ENCODE data around the gene SEZ6. TPM values are rescaled to one million over a fixed set of nuclear protein-coding genes. Genes with fewer than 3 reads are reported as not detected.

Gene SEZ6
- total and polyA plus RNA-seq, 3 experiments from 2014 or later = 1.6 TPM; not detected in 2

- H3K36me3 Mint-ChIP-seq = peaks cover 0 to 4% (median 0%) of the 10 kb centered on the region in 3 donors
- Histone ChIP-seq H3K9me3 (ENCODE audit: low read length) (no peaks in the 10 kb centered on the region), H3K36me3 (ENCODE audit: insufficient read depth, low read length) (no peaks in the 10 kb centered on the region), H3K27ac (ENCODE audit: low read depth, low read length) (no peak overlapping the region), H3K4me1 (ENCODE audit: insufficient read depth, low read length) (no peaks in the 10 kb centered on the region), H3K4me3 (ENCODE audit: low read length) (no peak overlapping the region), H3K27me3 (ENCODE audit: insufficient read depth, low read length, poor library complexity, severe bottlenecking) (no peaks in the 10 kb centered on the region)
- H3K27me3 Mint-ChIP-seq = peaks cover 15 to 41% of the 10 kb centered on the region in 2 donors
- no peaks in the 10 kb centered on the region for H3K9me3 Mint-ChIP-seq
- H3K4me1 Mint-ChIP-seq = peaks cover 0 to 6% (median 3%) of the 10 kb centered on the region in 3 donors
- no peak overlapping the region for H3K4me3 Mint-ChIP-seq
- DNase-seq = no peak
- H3K27ac Mint-ChIP-seq = no peak overlapping the region
- ChIA-PET CTCF (no interaction called here), POLR2A (no interaction called here)
Measured at GRCh38 chr17:29045734-29046472, 40.1 kb upstream of the SEZ6 start.

- no peak for DNase-seq
- ChIA-PET CTCF (no interaction called here), POLR2A (no interaction called here)
- H3K27me3 ChIP-seq (ENCODE audit: insufficient read depth, low read length, poor library complexity, severe bottlenecking) = no peaks in the 10 kb centered on the region
- H3K36me3 ChIP-seq (ENCODE audit: insufficient read depth, low read length) = no peaks in the 10 kb centered on the region
- Mint-ChIP-seq H3K27ac (no peak overlapping the region), H3K9me3 (no peaks in the 10 kb centered on the region), H3K27me3 (peaks cover 19 to 39% of the 10 kb centered on the region in 2 donors), H3K36me3 (peaks cover 0 to 4% (median 0%) of the 10 kb centered on the region in 3 donors), H3K4me3 (no peak overlapping the region), H3K4me1 (peaks cover 0 to 6% (median 3%) of the 10 kb centered on the region in 3 donors)
- H3K4me1 ChIP-seq (ENCODE audit: insufficient read depth, low read length) = no peaks in the 10 kb centered on the region
- H3K9me3 ChIP-seq (ENCODE audit: low read length) = no peaks in the 10 kb centered on the region
- H3K4me3 ChIP-seq (ENCODE audit: low read length) = no peak overlapping the region
- H3K27ac ChIP-seq (ENCODE audit: low read depth, low read length) = no peak overlapping the region
Measured at GRCh38 chr17:29045026-29045425, 39.2 kb upstream of the SEZ6 start.

- no peaks in the 10 kb centered on the region for H3K36me3 ChIP-seq (ENCODE audit: insufficient read depth, low read length)
- POLR2A ChIA-PET = no interaction called here
Measured at GRCh38 chr17:29043539-29044145, 37.8 kb upstream of the SEZ6 start.

GRCh38 chr17:29042679-29043538 lies 37.1 kb upstream of the SEZ6 start, which contains the start of gene PIPOX:
TSS of gene PIPOX (plus strand) at chr17:29043141. CDS start at chr17:29043226, 85 bp downstream.
- H3K27ac ChIP-seq (ENCODE audit: low read depth, low read length) = no peak within 1 kb of the TSS
- Mint-ChIP-seq H3K27me3 (peaks cover 11 to 26% of the 10 kb centered on the region in 2 donors), H3K36me3 (no peaks in the 10 kb centered on the region), H3K4me1 (peaks cover 0 to 6% (median 3%) of the 10 kb centered on the region in 3 donors), H3K27ac (peak within 1 kb of the TSS in 1 of 8 donors; percentile 44), H3K9me3 (no peaks in the 10 kb centered on the region), H3K4me3 (no peak within 1 kb of the TSS)
- POLR2A ChIA-PET = no interaction called here
- no peaks in the 10 kb centered on the region for H3K27me3 ChIP-seq (ENCODE audit: insufficient read depth, low read length, poor library complexity, severe bottlenecking)
- H3K4me1 ChIP-seq (ENCODE audit: insufficient read depth, low read length) = no peaks in the 10 kb centered on the region
- H3K36me3 ChIP-seq (ENCODE audit: insufficient read depth, low read length) = no peaks in the 10 kb centered on the region
- no peak for DNase-seq
- no peak within 1 kb of the TSS for H3K4me3 ChIP-seq (ENCODE audit: low read length)
- CTCF ChIA-PET = no interaction called here
- H3K9me3 ChIP-seq (ENCODE audit: low read length) = no peaks in the 10 kb centered on the region

More at GRCh38 chr17:29043539-29044145, 37.8 kb upstream of the SEZ6 start:
- Histone ChIP-seq H3K4me3 (ENCODE audit: low read length) (no peak overlapping the region), H3K9me3 (ENCODE audit: low read length) (no peaks in the 10 kb centered on the region), H3K27me3 (ENCODE audit: insufficient read depth, low read length, poor library complexity, severe bottlenecking) (no peaks in the 10 kb centered on the region), H3K4me1 (ENCODE audit: insufficient read depth, low read length) (no peaks in the 10 kb centered on the region), H3K27ac (ENCODE audit: low read depth, low read length) (no peak overlapping the region)
- no peaks in the 10 kb centered on the region for H3K9me3 Mint-ChIP-seq
- no peaks in the 10 kb centered on the region for H3K36me3 Mint-ChIP-seq
- peaks cover 13 to 26% of the 10 kb centered on the region in 2 donors for H3K27me3 Mint-ChIP-seq
- H3K4me1 Mint-ChIP-seq = peaks cover 0 to 6% (median 3%) of the 10 kb centered on the region in 3 donors
- CTCF ChIA-PET = no interaction called here
- no peak overlapping the region for H3K4me3 Mint-ChIP-seq
- peak overlapping the region in 1 of 8 donors; percentile 44 for H3K27ac Mint-ChIP-seq
- DNase-seq = no peak

- peaks cover 0 to 6% (median 3%) of the 10 kb centered on the region in 3 donors for H3K4me1 Mint-ChIP-seq
- no peak overlapping the region for H3K27ac Mint-ChIP-seq
- ChIA-PET POLR2A (no interaction called here), CTCF (no interaction called here)
- no peaks in the 10 kb centered on the region for H3K4me1 ChIP-seq (ENCODE audit: insufficient read depth, low read length)
- H3K9me3 Mint-ChIP-seq = no peaks in the 10 kb centered on the region
- DNase-seq = no peak
- H3K36me3 Mint-ChIP-seq = no peaks in the 10 kb centered on the region
- H3K27me3 ChIP-seq (ENCODE audit: insufficient read depth, low read length, poor library complexity, severe bottlenecking) = no peaks in the 10 kb centered on the region
- no peak overlapping the region for H3K4me3 ChIP-seq (ENCODE audit: low read length)
- H3K27ac ChIP-seq (ENCODE audit: low read depth, low read length) = no peak overlapping the region
- no peak overlapping the region for H3K4me3 Mint-ChIP-seq
- no peaks in the 10 kb centered on the region for H3K36me3 ChIP-seq (ENCODE audit: insufficient read depth, low read length)
- H3K27me3 Mint-ChIP-seq = peaks cover 11 to 20% of the 10 kb centered on the region in 2 donors
- no peaks in the 10 kb centered on the region for H3K9me3 ChIP-seq (ENCODE audit: low read length)
Measured at GRCh38 chr17:29042026-29042678, 36.3 kb upstream of the SEZ6 start.

- no peaks in the 10 kb centered on the region for H3K27me3 ChIP-seq (ENCODE audit: insufficient read depth, low read length, poor library complexity, severe bottlenecking)
- Mint-ChIP-seq H3K27me3 (peaks cover 10 to 18% of the 10 kb centered on the region in 2 donors), H3K9me3 (no peaks in the 10 kb centered on the region), H3K4me3 (no peak overlapping the region), H3K36me3 (no peaks in the 10 kb centered on the region), H3K4me1 (peaks cover 0 to 6% (median 3%) of the 10 kb centered on the region in 3 donors), H3K27ac (no peak overlapping the region)
- POLR2A ChIA-PET = no interaction called here
- no peaks in the 10 kb centered on the region for H3K4me1 ChIP-seq (ENCODE audit: insufficient read depth, low read length)
- no peaks in the 10 kb centered on the region for H3K36me3 ChIP-seq (ENCODE audit: insufficient read depth, low read length)
- CTCF ChIA-PET = no interaction called here
- H3K27ac ChIP-seq (ENCODE audit: low read depth, low read length) = no peak overlapping the region
- DNase-seq = no peak
- no peaks in the 10 kb centered on the region for H3K9me3 ChIP-seq (ENCODE audit: low read length)
- no peak overlapping the region for H3K4me3 ChIP-seq (ENCODE audit: low read length)
Measured at GRCh38 chr17:29041571-29041970, 35.7 kb upstream of the SEZ6 start.

- Histone ChIP-seq H3K9me3 (ENCODE audit: low read length) (no peaks in the 10 kb centered on the region), H3K4me3 (ENCODE audit: low read length) (no peak overlapping the region), H3K27me3 (ENCODE audit: insufficient read depth, low read length, poor library complexity, severe bottlenecking) (no peaks in the 10 kb centered on the region), H3K36me3 (ENCODE audit: insufficient read depth, low read length) (no peaks in the 10 kb centered on the region), H3K27ac (ENCODE audit: low read depth, low read length) (no peak overlapping the region), H3K4me1 (ENCODE audit: insufficient read depth, low read length) (no peaks in the 10 kb centered on the region)
- H3K27me3 Mint-ChIP-seq = peaks cover 10 to 17% of the 10 kb centered on the region in 2 donors
- POLR2A ChIA-PET = interaction anchor here (0.6 kb wide), 1 partner anchor 109 kb away, joined by 5 read pairs; no protein-coding TSS in a partner anchor
- H3K4me1 Mint-ChIP-seq = peaks cover 0 to 6% (median 3%) of the 10 kb centered on the region in 3 donors
- H3K9me3 Mint-ChIP-seq = no peaks in the 10 kb centered on the region
- no peak overlapping the region for H3K27ac Mint-ChIP-seq
- no peak overlapping the region for H3K4me3 Mint-ChIP-seq
- no peaks in the 10 kb centered on the region for H3K36me3 Mint-ChIP-seq
- no peak for DNase-seq
- CTCF ChIA-PET = no interaction called here
Measured at GRCh38 chr17:29041091-29041490, 35.3 kb upstream of the SEZ6 start.
